Right ventricle myocardium superior (tissue), 1 donor: ENCODE data around the gene DSCAM. TPM values are rescaled to one million over a fixed set of nuclear protein-coding genes. Genes with fewer than 3 reads are reported as not detected.

Experiments
- ATAC-seq: fragments of 200-7000 bp; cut with Tn5 transposase; one replicate; pipeline ENCODE4 v1.9.1; 2020; ENCODE audit warnings: mild to moderate bottlenecking; ENCODE audit not compliant: poor library complexity
- DNase-seq: peaks from one replicate; pipeline ENCODE4 v3.0.0-alpha.2; 2020
- intact Hi-C: fragments of 100-400 bp; cut with DNase I; formaldehyde crosslinking; loops from one replicate; pipeline ENCODE4 v1.11.2; 2022
- total RNA-seq: library from RNA; stranded (reverse); fragmentation: NEBNext Ultra II Directional; extraction: Animal tissue kit (Norgen Biotek cat#: 25700); gene quantifications from one replicate; pipeline ENCODE4 v1.2.1, GENCODE V29; 2021
- donor health status: DM: no; HTN: yes; CAD: no; lungs with severe emphysema.

The DSCAM gene
- total RNA-seq, 1 donor from 2014 or later, result not detected

- ATAC-seq (no peak), DNase-seq (no peak)
- intact Hi-C loops, result no loop called here
Observed at GRCh38 chr21:40638466-40639251, 208.3 kb downstream of the DSCAM start.

DNA sequence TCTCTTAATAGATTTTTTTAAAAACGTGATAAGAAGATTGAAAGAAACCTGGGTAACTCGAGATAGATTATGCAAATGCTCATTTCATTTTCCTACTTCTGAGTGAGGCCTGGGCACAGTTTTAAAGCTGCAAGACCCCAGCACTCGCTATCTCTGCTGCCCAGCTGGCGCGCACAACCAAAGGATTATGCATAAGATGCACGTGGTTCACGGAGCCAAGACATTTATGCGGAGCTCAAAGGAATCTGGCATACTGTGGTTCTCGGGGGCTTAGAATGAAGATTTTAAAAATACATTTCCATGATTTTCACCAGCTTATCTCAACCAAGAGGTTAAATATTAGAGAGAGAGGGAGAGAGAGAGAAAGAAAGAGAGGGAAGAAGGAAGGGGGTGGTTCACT lies 210.9 kb downstream of the DSCAM start:
- DNase-seq, result no peak
- intact Hi-C loops, result no loop called here
- no peak for ATAC-seq

- no peak for ATAC-seq
- intact Hi-C loops, result no loop called here
Observed at GRCh38 chr21:40635391-40635790, 211.6 kb downstream of the DSCAM start.

GRCh38 chr21:40634141-40634540 lies 212.8 kb downstream of the DSCAM start:
- ATAC-seq (no peak), DNase-seq (no peak)
- intact Hi-C loops, result no loop called here

More at GRCh38 chr21:40635391-40635790, 211.6 kb downstream of the DSCAM start:
- no peak for DNase-seq

- intact Hi-C loops, result no loop called here
- DNase-seq, result no peak
Observed at GRCh38 chr21:40633048-40633447, 213.9 kb downstream of the DSCAM start.

GRCh38 chr21:40631211-40631610 lies 215.7 kb downstream of the DSCAM start:
- intact Hi-C loops, result no loop called here
- no peak for ATAC-seq

More at GRCh38 chr21:40633048-40633447, 213.9 kb downstream of the DSCAM start:
- ATAC-seq, result no peak

GRCh38 chr21:40625991-40626390 lies 221.0 kb downstream of the DSCAM start:
- no peak for DNase-seq
- intact Hi-C loops, result no loop called here
- no peak for ATAC-seq

More at GRCh38 chr21:40631211-40631610, 215.7 kb downstream of the DSCAM start:
- no peak for DNase-seq

GRCh38 chr21:40623528-40623927 lies 223.4 kb downstream of the DSCAM start:
- intact Hi-C loops, result no loop called here
- DNase-seq (no peak), ATAC-seq (no peak)

GRCh38 chr21:40622531-40622930 lies 224.4 kb downstream of the DSCAM start:
- intact Hi-C loops, result no loop called here

GRCh38 chr21:40620386-40621145 lies 226.4 kb downstream of the DSCAM start:
- intact Hi-C loops, result no loop called here
- ATAC-seq (no peak), DNase-seq (no peak)

More at GRCh38 chr21:40622531-40622930, 224.4 kb downstream of the DSCAM start:
- DNase-seq (no peak), ATAC-seq (no peak)

DNA sequence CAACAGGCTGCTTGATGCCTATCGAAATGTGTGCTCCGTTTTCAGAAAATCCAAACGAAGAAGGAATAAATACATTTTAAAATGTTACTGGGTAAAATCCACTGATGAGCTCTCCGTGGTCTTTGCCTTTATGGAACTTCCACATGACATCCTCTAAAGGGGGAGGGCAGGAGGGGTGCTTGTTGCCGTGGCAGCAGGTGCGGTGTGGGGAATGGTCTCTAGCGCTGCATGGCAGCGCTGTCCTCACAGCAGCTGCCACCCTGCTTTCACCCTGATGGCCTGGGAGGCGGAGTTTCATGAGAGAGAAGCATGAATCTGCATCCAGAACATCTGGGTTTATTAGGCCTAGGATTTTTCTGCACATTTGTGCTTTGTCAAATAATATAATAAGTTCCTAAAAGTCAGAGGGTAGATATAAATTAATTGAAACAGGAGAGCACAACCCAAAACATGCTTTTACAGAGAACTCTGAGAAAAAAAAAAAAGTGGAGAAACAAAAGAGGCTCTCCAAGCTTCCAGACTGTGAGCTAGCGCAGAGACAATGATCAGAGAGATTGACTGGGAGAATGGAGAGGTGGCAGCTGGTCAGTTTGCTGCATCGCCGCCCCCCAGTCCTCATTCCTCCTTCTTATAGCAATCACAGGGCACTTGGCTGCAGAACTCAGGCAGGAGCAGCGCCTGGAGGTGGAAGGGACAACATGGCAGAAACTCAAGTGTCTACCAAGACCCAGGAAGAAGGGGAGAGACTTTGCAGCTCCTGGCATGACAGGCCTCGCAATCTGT lies 228.6 kb downstream of the DSCAM start:
- ATAC-seq, result no peak
- intact Hi-C loops, result no loop called here
- DNase-seq, result no peak

GRCh38 chr21:40616377-40616704 lies 230.6 kb downstream of the DSCAM start:
- DNase-seq (no peak), ATAC-seq (no peak)
- intact Hi-C loops, result no loop called here

- intact Hi-C loops, result no loop called here
- DNase-seq, result no peak
- no peak for ATAC-seq
Observed at GRCh38 chr21:40615505-40616376, 231.2 kb downstream of the DSCAM start.

DNA sequence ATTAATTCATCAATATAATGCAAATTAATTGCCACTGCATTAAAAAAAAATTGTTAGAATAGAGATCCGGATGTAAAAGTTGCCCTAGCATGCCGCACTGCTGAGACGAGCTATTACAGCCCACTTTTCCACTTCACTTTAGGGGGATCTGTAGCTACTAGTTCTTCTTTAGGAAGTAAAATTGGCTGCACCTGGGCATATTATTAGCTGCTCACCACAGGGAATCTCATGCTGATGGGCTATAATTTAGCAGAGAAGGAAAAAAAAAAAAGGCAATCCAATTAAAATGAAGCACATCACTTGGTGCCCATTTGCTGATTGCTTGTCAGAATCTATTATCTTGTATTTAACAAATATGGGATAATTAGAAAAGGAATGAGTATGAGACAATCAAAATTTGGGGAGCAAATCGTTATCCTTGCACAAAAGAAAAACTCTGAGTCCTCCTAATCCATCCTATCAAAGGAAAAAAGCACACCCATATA lies 233.4 kb downstream of the DSCAM start:
- ATAC-seq (no peak), DNase-seq (no peak)
- intact Hi-C loops, result no loop called here

DNA sequence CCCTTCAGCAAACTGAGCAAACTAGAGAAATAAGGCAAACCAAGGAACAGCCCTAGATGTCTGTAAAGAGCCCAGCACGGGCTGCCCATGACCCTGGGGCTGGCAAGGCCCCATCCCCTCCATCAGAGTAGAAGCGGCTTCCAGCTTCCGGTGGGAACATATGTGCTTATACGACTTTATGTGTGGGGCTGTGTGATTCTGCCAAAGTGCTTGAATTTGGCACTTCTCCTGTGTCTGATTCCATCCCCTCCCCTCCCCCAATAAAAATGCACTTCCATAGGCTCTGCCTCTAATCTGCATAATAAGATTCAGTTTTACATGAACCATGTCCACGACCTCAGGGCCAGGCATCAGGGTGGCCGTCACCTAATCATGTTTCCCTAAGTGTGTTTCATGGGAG lies 236.6 kb downstream of the DSCAM start:
- ATAC-seq, result no peak
- intact Hi-C loops, result no loop called here

DNA sequence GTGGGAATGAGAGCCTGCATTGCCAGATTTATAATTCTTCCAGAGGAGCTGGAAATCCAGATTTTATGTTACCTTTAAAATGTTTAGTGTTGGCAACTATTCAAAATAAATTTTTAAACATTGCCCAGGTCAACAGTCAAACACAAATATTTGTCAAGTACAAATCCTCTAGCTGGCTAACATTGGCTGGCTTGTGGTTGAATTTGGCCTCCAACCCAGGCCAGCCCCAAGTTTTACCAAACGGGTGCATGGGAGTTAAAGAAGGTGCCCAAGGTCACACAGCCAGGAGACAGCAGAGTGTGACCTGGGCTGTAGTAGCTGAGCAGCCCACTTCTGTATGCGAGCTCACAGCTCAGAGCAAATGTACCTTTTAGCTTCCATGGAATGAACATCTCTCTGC lies 240.6 kb downstream of the DSCAM start:
- no peak for DNase-seq
- ATAC-seq, result no peak
- intact Hi-C loops, result no loop called here

More for the DNA sequence above, 236.6 kb downstream of the DSCAM start:
- DNase-seq, result no peak

GRCh38 chr21:40605094-40605493 lies 241.9 kb downstream of the DSCAM start:
- no peak for ATAC-seq
- DNase-seq, result no peak

DNA sequence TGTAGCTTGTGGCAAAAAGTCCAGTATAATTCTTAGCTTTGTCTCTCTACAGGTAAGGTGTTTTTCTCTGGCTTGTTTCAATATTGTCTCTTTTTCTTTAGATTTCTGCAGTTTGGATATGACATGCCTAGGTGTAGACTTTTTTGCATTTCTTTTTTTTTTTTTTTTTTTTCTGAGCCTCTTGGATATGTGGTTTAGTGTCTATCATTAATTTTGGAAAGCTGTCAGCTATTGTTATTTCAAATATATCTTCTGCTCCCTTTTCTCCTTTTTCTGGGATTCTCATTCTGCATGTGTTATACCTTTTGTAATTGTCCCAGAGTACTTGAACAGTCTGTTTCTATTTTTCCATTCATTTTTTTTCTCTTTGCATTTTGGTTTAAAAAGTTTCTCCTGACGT lies 243.2 kb downstream of the DSCAM start:
- intact Hi-C loops, result no loop called here
- ATAC-seq (no peak), DNase-seq (no peak)

More at GRCh38 chr21:40605094-40605493, 241.9 kb downstream of the DSCAM start:
- intact Hi-C loops, result no loop called here
